ENCODE results near the gene PARN.
"Not testable (repeated sequence)": the region's sequence is repeated elsewhere in the genome, so short reads cannot be mapped to it uniquely, and the experiment has no call there.

Gene PARN

GRCh38 chr16:14616280-14616679 lies 13.8 kb downstream of the PARN start:
- no peaks in the 10 kb centered on the region for H3K9me3 Mint-ChIP-seq
- peaks cover 0 to 8% of the 10 kb centered on the region in 2 donors for H3K4me1 Mint-ChIP-seq
- DNase-seq = no peak
- H3K4me3 Mint-ChIP-seq = no peak overlapping the region
- no peak for ATAC-seq (replicated peaks)
- H3K36me3 Mint-ChIP-seq = peaks cover 35 to 40% of the 10 kb centered on the region in 2 donors
- no peak overlapping the region for H3K27ac Mint-ChIP-seq
- no peaks in the 10 kb centered on the region for H3K27me3 Mint-ChIP-seq

GRCh38 chr16:14613991-14614390 lies 16.1 kb downstream of the PARN start:
- ATAC-seq (replicated peaks) = no peak
- Mint-ChIP-seq H3K4me3 (no peak overlapping the region), H3K9me3 (no peaks in the 10 kb centered on the region), H3K27ac (no peak overlapping the region), H3K27me3 (no peaks in the 10 kb centered on the region), H3K4me1 (peaks cover 0 to 5% of the 10 kb centered on the region in 2 donors), H3K36me3 (peaks cover 39 to 44% of the 10 kb centered on the region in 2 donors)
- DNase-seq = no peak

- ATAC-seq (replicated peaks) (no peak), DNase-seq (no peak)
- Mint-ChIP-seq H3K4me3 (no peak overlapping the region), H3K27ac (no peak overlapping the region), H3K27me3 (no peaks in the 10 kb centered on the region), H3K4me1 (peaks cover 5% of the 10 kb centered on the region in 2 donors), H3K9me3 (no peaks in the 10 kb centered on the region), H3K36me3 (peaks cover 40 to 52% of the 10 kb centered on the region in 2 donors)
Observed at GRCh38 chr16:14611660-14612059, 18.4 kb downstream of the PARN start.

- Mint-ChIP-seq H3K4me1 (peaks cover 11 to 12% of the 10 kb centered on the region in 2 donors), H3K9me3 (no peaks in the 10 kb centered on the region), H3K36me3 (peaks cover 34 to 49% of the 10 kb centered on the region in 2 donors), H3K4me3 (no peak overlapping the region), H3K27ac (no peak overlapping the region), H3K27me3 (no peaks in the 10 kb centered on the region)
- ATAC-seq (replicated peaks) = no peak
- no peak for DNase-seq
Observed at GRCh38 chr16:14609716-14610115, 20.3 kb downstream of the PARN start.

- ATAC-seq (replicated peaks) (no peak), DNase-seq (no peak)
- Mint-ChIP-seq H3K4me3 (no peak overlapping the region), H3K27me3 (no peaks in the 10 kb centered on the region), H3K27ac (no peak overlapping the region), H3K4me1 (peaks cover 7 to 11% of the 10 kb centered on the region in 2 donors), H3K36me3 (peaks cover 29 to 44% of the 10 kb centered on the region in 2 donors), H3K9me3 (no peaks in the 10 kb centered on the region)
Observed at GRCh38 chr16:14608604-14609003, 21.5 kb downstream of the PARN start.

GRCh38 chr16:14608111-14608566 lies 21.9 kb downstream of the PARN start:
- ATAC-seq (replicated peaks) = peak in 1 of 2 donors; percentile 72
- Mint-ChIP-seq H3K36me3 (peaks cover 30 to 46% of the 10 kb centered on the region in 2 donors), H3K4me3 (no peak overlapping the region), H3K27me3 (no peaks in the 10 kb centered on the region), H3K4me1 (peaks cover 11 to 16% of the 10 kb centered on the region in 2 donors), H3K9me3 (no peaks in the 10 kb centered on the region), H3K27ac (no peak overlapping the region)
- DNase-seq = no peak

- Mint-ChIP-seq H3K36me3 (peaks cover 36 to 52% of the 10 kb centered on the region in 2 donors), H3K4me3 (peak overlapping the region in 1 of 2 donors; percentile 25)
Observed at GRCh38 chr16:14606102-14606501, 24.0 kb downstream of the PARN start.

GRCh38 chr16:14602443-14602963 lies 27.6 kb downstream of the PARN start:
- peaks cover 19 to 22% of the 10 kb centered on the region in 2 donors for H3K4me1 Mint-ChIP-seq
- DNase-seq (no peak), ATAC-seq (replicated peaks) (no peak)
- H3K27ac Mint-ChIP-seq = peak overlapping the region; percentile 0
- H3K9me3 Mint-ChIP-seq = peaks cover 0 to 2% of the 10 kb centered on the region in 2 donors
- H3K4me3 Mint-ChIP-seq = no peak overlapping the region
- no peaks in the 10 kb centered on the region for H3K27me3 Mint-ChIP-seq
- peaks cover 49 to 69% of the 10 kb centered on the region in 2 donors for H3K36me3 Mint-ChIP-seq

More at GRCh38 chr16:14606102-14606501, 24.0 kb downstream of the PARN start:
- peak overlapping the region; percentile 43 for H3K27ac Mint-ChIP-seq
- peaks cover 0 to 2% of the 10 kb centered on the region in 2 donors for H3K9me3 Mint-ChIP-seq
- ATAC-seq (replicated peaks) (peak in 1 of 2 donors; percentile 12), DNase-seq (no peak)
- H3K4me1 Mint-ChIP-seq = peaks cover 19 to 22% of the 10 kb centered on the region in 2 donors
- no peaks in the 10 kb centered on the region for H3K27me3 Mint-ChIP-seq

- ATAC-seq (replicated peaks) = no peak
- H3K9me3 Mint-ChIP-seq = peaks cover 0 to 2% of the 10 kb centered on the region in 2 donors
- H3K27me3 Mint-ChIP-seq = no peaks in the 10 kb centered on the region
- DNase-seq = no peak
- H3K4me1 Mint-ChIP-seq = peaks cover 8 to 15% of the 10 kb centered on the region in 2 donors
- H3K36me3 Mint-ChIP-seq = peaks cover 47 to 61% of the 10 kb centered on the region in 2 donors
- H3K4me3 Mint-ChIP-seq = no peak overlapping the region
- no peak overlapping the region for H3K27ac Mint-ChIP-seq
Observed at GRCh38 chr16:14600164-14600563, 29.9 kb downstream of the PARN start.

- Mint-ChIP-seq H3K4me3 (no peak overlapping the region), H3K4me1 (peaks cover 5% of the 10 kb centered on the region in 2 donors), H3K27ac (no peak overlapping the region), H3K36me3 (peaks cover 42 to 54% of the 10 kb centered on the region in 2 donors), H3K27me3 (no peaks in the 10 kb centered on the region), H3K9me3 (no peaks in the 10 kb centered on the region)
- DNase-seq = no peak
- no peak for ATAC-seq (replicated peaks)
Observed at GRCh38 chr16:14586637-14587305, 43.3 kb downstream of the PARN start.

GRCh38 chr16:14585287-14585686 lies 44.8 kb downstream of the PARN start:
- no peaks in the 10 kb centered on the region for H3K9me3 Mint-ChIP-seq
- ATAC-seq (replicated peaks) = no peak
- H3K36me3 Mint-ChIP-seq = peaks cover 43 to 58% of the 10 kb centered on the region in 2 donors
- H3K27me3 Mint-ChIP-seq = no peaks in the 10 kb centered on the region
- DNase-seq = no peak
- H3K4me3 Mint-ChIP-seq = no peak overlapping the region
- H3K27ac Mint-ChIP-seq = no peak overlapping the region
- H3K4me1 Mint-ChIP-seq = peaks cover 5% of the 10 kb centered on the region in 2 donors

- peaks cover 39 to 52% of the 10 kb centered on the region in 2 donors for H3K36me3 Mint-ChIP-seq
- not testable (repeated sequence) for H3K4me1 Mint-ChIP-seq; DNase-seq; H3K9me3 Mint-ChIP-seq; H3K4me3 Mint-ChIP-seq; H3K27me3 Mint-ChIP-seq; ATAC-seq (replicated peaks); H3K27ac Mint-ChIP-seq
Observed at GRCh38 chr16:14580926-14581325, 49.1 kb downstream of the PARN start.

- DNase-seq = no peak
- Mint-ChIP-seq H3K36me3 (peaks cover 50 to 61% of the 10 kb centered on the region in 2 donors), H3K4me3 (no peak overlapping the region), H3K9me3 (peaks cover 4% of the 10 kb centered on the region in 2 donors), H3K27me3 (no peaks in the 10 kb centered on the region), H3K4me1 (no peaks in the 10 kb centered on the region), H3K27ac (no peak overlapping the region)
- no peak for ATAC-seq (replicated peaks)
Observed at GRCh38 chr16:14579266-14579665, 50.8 kb downstream of the PARN start.

GRCh38 chr16:14576532-14576931 lies 53.5 kb downstream of the PARN start:
- H3K27me3 Mint-ChIP-seq = no peaks in the 10 kb centered on the region

GRCh38 chr16:14576069-14576468 lies 54.0 kb downstream of the PARN start:
- peaks cover 53 to 63% of the 10 kb centered on the region in 2 donors for H3K36me3 Mint-ChIP-seq
- no peaks in the 10 kb centered on the region for H3K27me3 Mint-ChIP-seq
- H3K27ac Mint-ChIP-seq = no peak overlapping the region
- no peak for ATAC-seq (replicated peaks)
- no peak for DNase-seq
- H3K4me3 Mint-ChIP-seq = no peak overlapping the region
- H3K9me3 Mint-ChIP-seq = peaks cover 4% of the 10 kb centered on the region in 2 donors
- no peaks in the 10 kb centered on the region for H3K4me1 Mint-ChIP-seq

More at GRCh38 chr16:14576532-14576931, 53.5 kb downstream of the PARN start:
- H3K27ac Mint-ChIP-seq = no peak overlapping the region
- H3K9me3 Mint-ChIP-seq = peaks cover 4% of the 10 kb centered on the region in 2 donors
- no peaks in the 10 kb centered on the region for H3K4me1 Mint-ChIP-seq
- H3K4me3 Mint-ChIP-seq = no peak overlapping the region
- no peak for DNase-seq
- H3K36me3 Mint-ChIP-seq = peaks cover 53 to 65% of the 10 kb centered on the region in 2 donors
- no peak for ATAC-seq (replicated peaks)

Data from stimulated activated naive B cell treated with anti-CD40 and anti-IgM and Interleukin-4, amounts not matched to agents 10 μg/mL and 1 μg/mL and 100 μg/mL, for 72 hours (primary cell).